GM12801 (cell line): ENCODE measurements around the gene FYCO1.
A peak's percentile ranks its signal among the peaks of the same experiment; 100 is the strongest.

Experiments used
- TF ChIP-seq, protein P1 (sequence below): IDR thresholded peaks from one replicate; pipeline ENCODE4 v1.5.1; 2011; ENCODE audit warnings: control low read depth; ENCODE audit not compliant: insufficient read length; ENCODE audit errors: extremely low read depth

FYCO1 gene

GRCh38 chr3:45943207-45943846 lies 52.3 kb downstream of the FYCO1 start, which contains the start of gene CXCR6:
Gene CXCR6, plus strand, starts transcription at chr3:45943464. Its CDS starts 3,018 bp downstream, at chr3:45946482.
- TF ChIP-seq, protein P1, sequence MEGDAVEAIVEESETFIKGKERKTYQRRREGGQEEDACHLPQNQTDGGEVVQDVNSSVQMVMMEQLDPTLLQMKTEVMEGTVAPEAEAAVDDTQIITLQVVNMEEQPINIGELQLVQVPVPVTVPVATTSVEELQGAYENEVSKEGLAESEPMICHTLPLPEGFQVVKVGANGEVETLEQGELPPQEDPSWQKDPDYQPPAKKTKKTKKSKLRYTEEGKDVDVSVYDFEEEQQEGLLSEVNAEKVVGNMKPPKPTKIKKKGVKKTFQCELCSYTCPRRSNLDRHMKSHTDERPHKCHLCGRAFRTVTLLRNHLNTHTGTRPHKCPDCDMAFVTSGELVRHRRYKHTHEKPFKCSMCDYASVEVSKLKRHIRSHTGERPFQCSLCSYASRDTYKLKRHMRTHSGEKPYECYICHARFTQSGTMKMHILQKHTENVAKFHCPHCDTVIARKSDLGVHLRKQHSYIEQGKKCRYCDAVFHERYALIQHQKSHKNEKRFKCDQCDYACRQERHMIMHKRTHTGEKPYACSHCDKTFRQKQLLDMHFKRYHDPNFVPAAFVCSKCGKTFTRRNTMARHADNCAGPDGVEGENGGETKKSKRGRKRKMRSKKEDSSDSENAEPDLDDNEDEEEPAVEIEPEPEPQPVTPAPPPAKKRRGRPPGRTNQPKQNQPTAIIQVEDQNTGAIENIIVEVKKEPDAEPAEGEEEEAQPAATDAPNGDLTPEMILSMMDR: no peak

- TF ChIP-seq, protein P1: no peak
Measured at GRCh38 chr3:45942051-45942825, 53.4 kb downstream of the FYCO1 start.

- TF ChIP-seq, protein P1: no peak
Measured at GRCh38 chr3:45940781-45941365, 54.8 kb downstream of the FYCO1 start.

GRCh38 chr3:45940004-45940780 lies 55.4 kb downstream of the FYCO1 start:
- TF ChIP-seq, protein P1: no peak

DNA sequence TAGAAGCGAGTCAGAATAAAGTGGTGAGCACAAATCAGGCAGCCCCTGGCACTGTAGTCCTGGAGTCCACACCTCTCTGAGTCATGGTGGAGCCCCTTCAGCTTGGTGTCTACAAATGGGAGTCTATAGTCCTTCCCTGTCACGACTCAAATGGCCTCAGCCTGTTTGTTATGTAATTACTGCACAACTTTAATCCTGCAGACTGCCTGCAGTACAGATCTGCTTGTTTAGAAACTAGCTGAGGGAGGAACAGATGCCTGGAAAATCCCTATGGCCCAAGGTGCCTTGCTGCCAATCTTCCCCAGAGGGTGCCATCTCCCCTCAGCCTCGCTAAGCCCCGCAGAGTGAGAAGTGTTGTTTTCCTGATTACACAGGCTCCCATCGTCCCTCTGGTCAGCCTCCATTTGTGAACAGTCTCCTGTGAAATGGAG lies 56.3 kb downstream of the FYCO1 start:
- TF ChIP-seq, protein P1: no peak

DNA sequence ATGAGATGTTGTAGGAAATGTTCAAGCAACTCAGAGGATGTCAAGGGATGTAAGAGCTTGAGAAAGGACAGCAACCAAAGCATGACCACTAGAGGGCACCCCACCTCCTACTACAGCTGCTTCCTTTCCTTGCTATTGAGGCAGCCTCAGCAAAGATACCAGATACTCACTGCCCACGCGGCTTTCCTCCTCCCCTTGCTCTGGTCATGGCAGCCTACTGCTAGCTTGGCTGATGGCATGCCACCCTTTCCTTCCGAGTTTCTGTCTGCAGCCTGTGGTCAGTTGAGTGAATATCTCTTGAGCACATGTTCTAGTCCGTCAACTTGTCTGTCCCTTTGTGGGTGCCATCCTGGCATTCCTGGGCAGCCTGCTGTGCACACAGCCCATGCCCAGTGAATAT lies 56.8 kb downstream of the FYCO1 start:
- TF ChIP-seq, protein P1: peak; percentile 70

DNA sequence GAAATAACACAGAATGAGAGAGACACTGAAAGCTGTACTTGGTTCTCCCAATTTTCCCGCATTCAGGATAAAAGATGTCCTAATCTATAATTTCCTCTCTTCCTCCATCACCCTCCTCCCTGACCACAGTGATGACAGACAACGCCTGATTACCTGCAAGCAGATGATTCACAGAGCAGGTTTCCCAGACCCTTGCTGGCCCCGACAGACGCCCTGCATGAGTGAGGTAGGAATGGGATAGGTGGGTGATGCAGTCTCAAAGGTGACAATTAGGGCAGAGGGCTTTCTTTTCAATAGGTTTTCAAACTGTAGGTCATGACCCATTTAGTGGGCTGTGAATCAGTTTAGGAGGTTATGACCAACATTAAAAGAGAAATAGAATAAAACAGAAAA lies 57.6 kb downstream of the FYCO1 start:
- TF ChIP-seq, protein P1: no peak
